LNCaP clone FGC (cell line): ENCODE data around the gene COL4A2.

Experiments
- DNase-seq: peaks from one replicate; pipeline ENCODE4 v3.0.0-alpha.2; 2011; ENCODE audit warnings: low read depth
- H3K4me3 ChIP-seq: 2 replicates; pipeline ENCODE4 v1.5.1; 2011; ENCODE audit warnings: mild to moderate bottlenecking, low read depth, low read length, control low read depth
- TF ChIP-seq, protein P1 (sequence below): IDR thresholded peaks from 2 replicates; pipeline ENCODE4 v1.5.1; 2012; ENCODE audit warnings: mild to moderate bottlenecking; ENCODE audit not compliant: control insufficient read depth, insufficient read depth; ENCODE audit errors: extremely low read depth

The COL4A2 gene

GRCh38 chr13:110503979-110504499 lies 197.0 kb downstream of the COL4A2 start:
- no peak overlapping the region for H3K4me3 ChIP-seq

GRCh38 chr13:110505594-110505993 lies 198.5 kb downstream of the COL4A2 start:
- TF ChIP-seq, protein P1, sequence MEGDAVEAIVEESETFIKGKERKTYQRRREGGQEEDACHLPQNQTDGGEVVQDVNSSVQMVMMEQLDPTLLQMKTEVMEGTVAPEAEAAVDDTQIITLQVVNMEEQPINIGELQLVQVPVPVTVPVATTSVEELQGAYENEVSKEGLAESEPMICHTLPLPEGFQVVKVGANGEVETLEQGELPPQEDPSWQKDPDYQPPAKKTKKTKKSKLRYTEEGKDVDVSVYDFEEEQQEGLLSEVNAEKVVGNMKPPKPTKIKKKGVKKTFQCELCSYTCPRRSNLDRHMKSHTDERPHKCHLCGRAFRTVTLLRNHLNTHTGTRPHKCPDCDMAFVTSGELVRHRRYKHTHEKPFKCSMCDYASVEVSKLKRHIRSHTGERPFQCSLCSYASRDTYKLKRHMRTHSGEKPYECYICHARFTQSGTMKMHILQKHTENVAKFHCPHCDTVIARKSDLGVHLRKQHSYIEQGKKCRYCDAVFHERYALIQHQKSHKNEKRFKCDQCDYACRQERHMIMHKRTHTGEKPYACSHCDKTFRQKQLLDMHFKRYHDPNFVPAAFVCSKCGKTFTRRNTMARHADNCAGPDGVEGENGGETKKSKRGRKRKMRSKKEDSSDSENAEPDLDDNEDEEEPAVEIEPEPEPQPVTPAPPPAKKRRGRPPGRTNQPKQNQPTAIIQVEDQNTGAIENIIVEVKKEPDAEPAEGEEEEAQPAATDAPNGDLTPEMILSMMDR, result no peak
- H3K4me3 ChIP-seq, result no peak overlapping the region
- no peak for DNase-seq

More at GRCh38 chr13:110503979-110504499, 197.0 kb downstream of the COL4A2 start:
- no peak for DNase-seq
- TF ChIP-seq, protein P1, result no peak

- H3K4me3 ChIP-seq, result no peak overlapping the region
- TF ChIP-seq, protein P1, result no peak
- no peak for DNase-seq
Measured at GRCh38 chr13:110506396-110506795, 199.3 kb downstream of the COL4A2 start.

GRCh38 chr13:110506859-110507566 lies 199.9 kb downstream of the COL4A2 start:
- TF ChIP-seq, protein P1, result no peak
- peak overlapping the region; percentile 18; the same call in 1 of the 2 replicates for H3K4me3 ChIP-seq
- DNase-seq, result peak; percentile 86

- TF ChIP-seq, protein P1, result peak; percentile 20; the same call in 1 of the 2 replicates
- peak overlapping the region; percentile 18; the same call in 1 of the 2 replicates for H3K4me3 ChIP-seq
- DNase-seq, result peak; percentile 53
Measured at GRCh38 chr13:110507678-110508381, 200.7 kb downstream of the COL4A2 start.

DNA sequence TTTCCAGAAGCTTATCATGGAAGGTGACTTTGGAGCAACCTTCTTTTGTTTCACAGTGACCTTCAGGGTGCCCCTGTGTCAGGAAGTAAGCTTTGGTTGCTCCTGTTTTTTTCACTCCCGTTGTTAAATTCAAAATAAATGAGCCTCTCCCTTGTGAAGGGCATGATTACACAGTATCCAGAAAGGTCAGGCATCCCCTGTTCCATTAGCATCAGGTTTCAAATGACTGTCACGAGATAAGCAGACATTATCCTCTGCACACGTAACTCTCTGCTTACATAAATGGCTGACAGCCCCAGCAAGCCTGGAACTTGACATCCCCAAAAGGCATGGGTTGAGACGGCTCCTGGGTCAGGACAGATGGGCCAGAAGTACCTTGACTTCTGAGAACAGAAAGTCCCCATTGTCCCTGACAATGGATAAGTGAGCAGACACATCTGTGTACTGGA lies 202.4 kb downstream of the COL4A2 start:
- no peak for DNase-seq

More for the DNA sequence above, 202.4 kb downstream of the COL4A2 start:
- TF ChIP-seq, protein P1, result no peak
- H3K4me3 ChIP-seq, result no peak overlapping the region
